ENCODE results near the gene DMTF1.

DMTF1 gene

DNA sequence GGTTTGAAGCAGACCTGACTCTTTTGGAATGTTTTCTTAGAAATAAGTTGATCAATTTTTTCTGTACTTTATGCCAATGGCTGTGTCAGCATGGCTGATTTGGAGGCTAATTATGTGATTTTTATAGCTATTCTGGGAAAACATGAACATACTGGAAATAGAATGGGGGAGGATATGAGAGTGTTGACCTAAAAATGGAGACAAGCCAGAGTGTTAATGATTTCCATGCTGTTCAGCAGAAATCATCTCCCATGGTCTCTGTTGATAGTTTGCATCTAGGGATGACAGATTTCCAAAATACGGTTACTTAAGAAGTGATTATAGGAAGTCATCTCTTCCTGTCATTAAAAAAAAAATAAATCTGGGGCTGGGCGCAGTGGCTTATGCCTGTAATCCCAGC is 32.7 kb upstream of the DMTF1 start:
- DNase-seq (no peak), ATAC-seq (ENCODE audit: insufficient read depth, low read depth) (no peak)
- Histone ChIP-seq H4K20me1 (ENCODE audit: insufficient read depth, low read length) (no peaks in the 10 kb centered on the region), H2AFZ (ENCODE audit: low read depth, low read length) (no peak overlapping the region), H3K9me3 (ENCODE audit: insufficient read depth, low read length, severe bottlenecking) (no peaks in the 10 kb centered on the region), H3K9ac (ENCODE audit: low read depth, low read length) (no peak overlapping the region), H3K79me2 (ENCODE audit: insufficient read depth, low read length) (no peaks in the 10 kb centered on the region), H3K4me3 (ENCODE audit: low read depth in 1 of 2, low read length in 2 of 2) (no peak overlapping the region), H3K36me3 (ENCODE audit: insufficient read depth, low read length) (no peaks in the 10 kb centered on the region), H3K4me2 (ENCODE audit: insufficient read depth, low read length) (no peak overlapping the region), H3K27me3 (ENCODE audit: insufficient read depth, low read length, poor library complexity) (no peaks in the 10 kb centered on the region), H3K27ac (ENCODE audit: low read length) (no peak overlapping the region), H3K4me1 (ENCODE audit: insufficient read depth, low read length) (no peaks in the 10 kb centered on the region)
- TF ChIP-seq, protein P1, sequence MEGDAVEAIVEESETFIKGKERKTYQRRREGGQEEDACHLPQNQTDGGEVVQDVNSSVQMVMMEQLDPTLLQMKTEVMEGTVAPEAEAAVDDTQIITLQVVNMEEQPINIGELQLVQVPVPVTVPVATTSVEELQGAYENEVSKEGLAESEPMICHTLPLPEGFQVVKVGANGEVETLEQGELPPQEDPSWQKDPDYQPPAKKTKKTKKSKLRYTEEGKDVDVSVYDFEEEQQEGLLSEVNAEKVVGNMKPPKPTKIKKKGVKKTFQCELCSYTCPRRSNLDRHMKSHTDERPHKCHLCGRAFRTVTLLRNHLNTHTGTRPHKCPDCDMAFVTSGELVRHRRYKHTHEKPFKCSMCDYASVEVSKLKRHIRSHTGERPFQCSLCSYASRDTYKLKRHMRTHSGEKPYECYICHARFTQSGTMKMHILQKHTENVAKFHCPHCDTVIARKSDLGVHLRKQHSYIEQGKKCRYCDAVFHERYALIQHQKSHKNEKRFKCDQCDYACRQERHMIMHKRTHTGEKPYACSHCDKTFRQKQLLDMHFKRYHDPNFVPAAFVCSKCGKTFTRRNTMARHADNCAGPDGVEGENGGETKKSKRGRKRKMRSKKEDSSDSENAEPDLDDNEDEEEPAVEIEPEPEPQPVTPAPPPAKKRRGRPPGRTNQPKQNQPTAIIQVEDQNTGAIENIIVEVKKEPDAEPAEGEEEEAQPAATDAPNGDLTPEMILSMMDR (IDR thresholded peaks at IDR 0.05; ENCODE audit: borderline replicate concordance, extremely low read depth, low read length, poor library complexity, severe bottlenecking), result no peak
- TF ChIP-seq EZH2 (IDR thresholded peaks at IDR 0.05; ENCODE audit: borderline replicate concordance, low read depth, low read length, severe bottlenecking), result no peak

DNA sequence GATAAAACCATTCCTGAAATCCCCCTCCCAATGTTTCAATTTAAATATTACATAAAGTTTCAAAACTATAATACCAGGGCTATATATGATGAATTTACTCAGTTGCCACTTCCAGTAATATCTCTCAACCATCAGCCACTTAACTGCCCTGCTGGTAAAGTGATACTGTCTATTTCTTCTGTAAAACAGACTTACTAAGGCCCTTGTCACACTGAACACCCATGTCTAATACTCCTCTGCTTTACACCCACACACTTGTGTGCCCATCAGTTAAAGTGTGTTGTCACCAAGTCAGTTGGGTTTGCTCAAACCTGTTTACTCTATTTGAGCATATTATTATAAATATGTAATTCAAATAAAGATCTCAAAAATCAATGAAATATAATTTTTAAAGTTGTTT is 29.1 kb upstream of the DMTF1 start:
- no peak overlapping the region for H3K4me3 ChIP-seq (ENCODE audit: low read depth in 1 of 2, low read length in 2 of 2)
- no peaks in the 10 kb centered on the region for H3K27me3 ChIP-seq (ENCODE audit: insufficient read depth, low read length, poor library complexity)
- H3K79me2 ChIP-seq (ENCODE audit: insufficient read depth, low read length), result no peaks in the 10 kb centered on the region
- H3K36me3 ChIP-seq (ENCODE audit: insufficient read depth, low read length), result no peaks in the 10 kb centered on the region
- ATAC-seq (ENCODE audit: insufficient read depth, low read depth), result no peak
- TF ChIP-seq EZH2 (IDR thresholded peaks at IDR 0.05; ENCODE audit: borderline replicate concordance, low read depth, low read length, severe bottlenecking), result no peak
- TF ChIP-seq, protein P1 (IDR thresholded peaks at IDR 0.05; ENCODE audit: borderline replicate concordance, extremely low read depth, low read length, poor library complexity, severe bottlenecking), result no peak
- H4K20me1 ChIP-seq (ENCODE audit: insufficient read depth, low read length), result no peaks in the 10 kb centered on the region
- no peaks in the 10 kb centered on the region for H3K4me1 ChIP-seq (ENCODE audit: insufficient read depth, low read length)
- H3K9ac ChIP-seq (ENCODE audit: low read depth, low read length), result no peak overlapping the region
- no peak overlapping the region for H2AFZ ChIP-seq (ENCODE audit: low read depth, low read length)
- no peak overlapping the region for H3K27ac ChIP-seq (ENCODE audit: low read length)
- no peaks in the 10 kb centered on the region for H3K9me3 ChIP-seq (ENCODE audit: insufficient read depth, low read length, severe bottlenecking)
- H3K4me2 ChIP-seq (ENCODE audit: insufficient read depth, low read length), result no peak overlapping the region
- no peak for DNase-seq

DNA sequence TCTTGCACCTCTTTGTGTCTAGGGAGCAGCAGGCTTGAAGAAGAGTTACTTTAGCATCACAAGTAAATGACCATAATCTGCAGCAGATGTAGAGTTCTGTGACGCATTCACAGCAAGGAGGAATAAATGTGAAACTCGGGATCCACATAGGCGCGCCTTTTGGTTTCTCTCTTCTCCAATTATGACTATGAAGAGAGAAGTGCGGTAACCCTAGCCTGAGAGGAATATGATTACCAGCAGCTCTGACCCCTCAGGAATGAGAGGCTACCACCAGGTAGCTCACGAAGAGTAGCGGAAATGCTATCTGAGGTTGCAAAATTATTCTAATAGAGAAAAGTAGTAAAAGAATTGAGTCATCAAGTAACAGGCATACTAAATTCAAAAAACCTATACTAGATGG is 25.2 kb upstream of the DMTF1 start:
- H3K4me1 ChIP-seq (ENCODE audit: insufficient read depth, low read length), result no peaks in the 10 kb centered on the region
- H3K4me2 ChIP-seq (ENCODE audit: insufficient read depth, low read length), result no peak overlapping the region
- H4K20me1 ChIP-seq (ENCODE audit: insufficient read depth, low read length), result no peaks in the 10 kb centered on the region
- DNase-seq (no peak), ATAC-seq (ENCODE audit: insufficient read depth, low read depth) (no peak)
- no peak overlapping the region for H3K27ac ChIP-seq (ENCODE audit: low read length)
- no peak overlapping the region for H2AFZ ChIP-seq (ENCODE audit: low read depth, low read length)
- TF ChIP-seq, protein P1 (IDR thresholded peaks at IDR 0.05; ENCODE audit: borderline replicate concordance, extremely low read depth, low read length, poor library complexity, severe bottlenecking), result no peak
- no peak for TF ChIP-seq EZH2 (IDR thresholded peaks at IDR 0.05; ENCODE audit: borderline replicate concordance, low read depth, low read length, severe bottlenecking)
- no peaks in the 10 kb centered on the region for H3K79me2 ChIP-seq (ENCODE audit: insufficient read depth, low read length)
- no peaks in the 10 kb centered on the region for H3K27me3 ChIP-seq (ENCODE audit: insufficient read depth, low read length, poor library complexity)
- H3K36me3 ChIP-seq (ENCODE audit: insufficient read depth, low read length), result no peaks in the 10 kb centered on the region
- no peak overlapping the region for H3K9ac ChIP-seq (ENCODE audit: low read depth, low read length)
- no peak overlapping the region for H3K4me3 ChIP-seq (ENCODE audit: low read depth in 1 of 2, low read length in 2 of 2)
- H3K9me3 ChIP-seq (ENCODE audit: insufficient read depth, low read length, severe bottlenecking), result no peaks in the 10 kb centered on the region

DNA sequence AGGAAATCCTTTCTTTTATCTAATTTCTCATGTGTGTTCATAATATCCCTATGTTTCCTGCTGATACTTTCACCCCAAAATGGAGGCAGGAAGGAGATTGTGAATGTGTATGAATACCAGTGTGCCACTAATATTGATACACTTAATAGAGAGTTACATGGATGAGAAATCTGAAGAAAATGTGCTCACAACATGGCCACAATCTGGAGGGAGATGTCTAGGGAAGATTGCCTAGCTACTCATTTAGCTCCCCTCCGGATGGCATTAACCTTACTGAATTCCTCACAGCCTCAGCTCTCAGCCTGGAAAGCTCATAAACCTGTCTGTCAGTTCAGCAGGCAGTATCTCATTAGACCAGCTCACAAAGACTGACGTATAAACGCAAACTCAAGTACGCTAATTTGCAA is 23.4 kb upstream of the DMTF1 start:
- TF ChIP-seq EZH2 (IDR thresholded peaks at IDR 0.05; ENCODE audit: borderline replicate concordance, low read depth, low read length, severe bottlenecking), result no peak
- TF ChIP-seq, protein P1 (IDR thresholded peaks at IDR 0.05; ENCODE audit: borderline replicate concordance, extremely low read depth, low read length, poor library complexity, severe bottlenecking), result no peak
- no peaks in the 10 kb centered on the region for H4K20me1 ChIP-seq (ENCODE audit: insufficient read depth, low read length)
- no peaks in the 10 kb centered on the region for H3K9me3 ChIP-seq (ENCODE audit: insufficient read depth, low read length, severe bottlenecking)
- no peak overlapping the region for H3K27ac ChIP-seq (ENCODE audit: low read length)
- H3K4me3 ChIP-seq (ENCODE audit: low read depth in 1 of 2, low read length in 2 of 2), result no peak overlapping the region
- no peaks in the 10 kb centered on the region for H3K4me1 ChIP-seq (ENCODE audit: insufficient read depth, low read length)
- no peak overlapping the region for H2AFZ ChIP-seq (ENCODE audit: low read depth, low read length)
- H3K4me2 ChIP-seq (ENCODE audit: insufficient read depth, low read length), result no peak overlapping the region
- H3K79me2 ChIP-seq (ENCODE audit: insufficient read depth, low read length), result no peaks in the 10 kb centered on the region
- ATAC-seq (ENCODE audit: insufficient read depth, low read depth) (no peak), DNase-seq (no peak)
- H3K27me3 ChIP-seq (ENCODE audit: insufficient read depth, low read length, poor library complexity), result no peaks in the 10 kb centered on the region
- no peaks in the 10 kb centered on the region for H3K36me3 ChIP-seq (ENCODE audit: insufficient read depth, low read length)
- H3K9ac ChIP-seq (ENCODE audit: low read depth, low read length), result no peak overlapping the region

Measured in DND-41 (cell line).